Measurements from ENCODE around the gene COL12A1. TPM values are rescaled to one million over a fixed set of nuclear protein-coding genes. Genes with fewer than 3 reads are reported as not detected.
A peak's percentile ranks its signal among the peaks of the same experiment; 100 is the strongest.

COL12A1 gene
- total and polyA plus RNA-seq, 2 donors: 54.8 to 470 TPM

DNA sequence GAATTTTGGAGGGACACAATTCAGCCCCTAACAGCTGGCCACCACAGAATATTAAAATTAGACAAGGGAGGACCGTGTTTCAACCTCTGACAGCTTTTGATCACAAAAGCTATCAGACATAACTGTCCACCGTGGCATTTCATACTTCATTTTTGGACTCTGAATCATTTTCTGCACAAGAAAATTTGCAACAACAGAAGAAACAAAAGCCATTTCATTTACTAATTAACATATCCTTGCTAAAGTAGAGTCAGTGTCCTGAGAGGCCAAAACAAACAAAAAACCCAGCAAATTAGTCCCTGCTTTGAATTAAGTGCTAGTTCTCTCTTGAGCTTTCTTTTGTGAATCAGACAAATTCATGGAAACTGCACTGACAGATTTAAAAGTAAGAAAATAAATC lies 17.6 kb upstream of the COL12A1 start:
- Histone ChIP-seq H3K4me3 (ENCODE audit: low read depth, low read length) (no peak overlapping the region), H3K27ac (ENCODE audit: low read depth) (no peak overlapping the region), H3K4me1 (ENCODE audit: insufficient read depth) (no peaks in the 10 kb centered on the region), H3K36me3 (ENCODE audit: insufficient read depth) (no peaks in the 10 kb centered on the region)
- DNase-seq (ENCODE audit: extremely low spot score): no peak
- WGBS: 80% methylated on average over 2 of the region's 2 CpGs

DNA sequence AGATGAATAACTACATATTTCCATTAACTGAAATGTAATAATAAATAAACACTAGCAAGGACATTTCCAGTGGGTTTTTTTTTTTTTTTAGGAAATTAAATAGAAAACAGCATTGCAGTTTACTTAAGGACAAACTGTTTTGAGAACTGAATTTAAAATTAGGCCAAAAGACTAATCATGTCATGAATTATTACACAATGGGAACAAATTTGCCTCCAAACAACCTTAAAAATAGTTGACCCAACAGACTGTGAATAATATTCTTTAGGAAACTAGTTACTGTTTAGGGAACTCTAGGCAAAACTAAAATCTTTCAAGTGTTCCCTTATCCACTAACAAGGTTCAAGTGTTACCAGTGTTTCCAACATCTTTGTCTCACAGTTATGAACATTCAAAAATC lies 16.4 kb upstream of the COL12A1 start:
- DNase-seq (ENCODE audit: extremely low spot score): no peak
- no peaks in the 10 kb centered on the region for H3K4me1 ChIP-seq (ENCODE audit: insufficient read depth)
- no peaks in the 10 kb centered on the region for H3K36me3 ChIP-seq (ENCODE audit: insufficient read depth)
- no peak overlapping the region for H3K4me3 ChIP-seq (ENCODE audit: low read depth, low read length)
- no peak overlapping the region for H3K27ac ChIP-seq (ENCODE audit: low read depth)

DNA sequence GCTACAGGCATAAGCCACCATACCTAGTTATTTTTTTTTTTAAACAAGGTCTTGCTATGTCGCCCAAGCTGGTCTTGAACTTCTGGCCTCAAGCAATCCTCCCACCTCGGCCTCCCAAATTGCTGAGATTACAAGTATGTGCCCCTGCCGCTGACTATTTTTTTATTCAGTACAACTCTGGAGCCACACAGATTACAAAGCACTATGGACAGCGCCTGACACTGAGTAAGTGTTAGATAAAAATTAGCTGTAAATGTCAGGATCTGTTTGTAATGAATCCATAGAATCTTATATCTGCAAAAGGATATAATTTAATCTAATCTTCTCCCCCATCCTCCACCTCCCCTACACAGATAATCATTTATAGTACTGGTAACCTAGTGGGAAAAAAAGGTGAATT lies 15.3 kb upstream of the COL12A1 start:
- 82% methylated on average over 4 of the region's 4 CpGs for WGBS
- H3K4me1 ChIP-seq (ENCODE audit: insufficient read depth): no peaks in the 10 kb centered on the region
- no peak overlapping the region for H3K27ac ChIP-seq (ENCODE audit: low read depth)
- H3K36me3 ChIP-seq (ENCODE audit: insufficient read depth): no peaks in the 10 kb centered on the region
- no peak for DNase-seq (ENCODE audit: extremely low spot score)
- no peak overlapping the region for H3K4me3 ChIP-seq (ENCODE audit: low read depth, low read length)

DNA sequence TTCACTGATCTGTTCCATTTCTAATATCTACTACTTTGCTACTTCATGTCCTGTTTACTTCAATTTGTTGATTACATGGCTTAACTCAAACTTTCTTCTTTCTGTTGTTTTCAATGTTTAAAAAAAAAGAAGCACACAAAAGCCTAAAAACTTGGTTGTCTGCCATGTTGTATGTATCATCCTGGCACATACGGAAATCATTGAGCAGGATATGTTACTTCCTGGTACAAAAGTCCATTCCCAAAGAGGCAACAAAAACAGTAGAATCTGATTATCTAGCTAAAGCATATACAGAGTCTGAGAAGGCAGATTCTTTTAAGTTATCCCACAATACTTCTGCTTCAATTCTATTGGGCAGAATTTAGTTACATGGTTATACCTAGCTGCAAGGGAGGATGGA lies 14.5 kb upstream of the COL12A1 start:
- no peak for DNase-seq (ENCODE audit: extremely low spot score)
- Histone ChIP-seq H3K4me3 (ENCODE audit: low read depth, low read length) (no peak overlapping the region), H3K4me1 (ENCODE audit: insufficient read depth) (no peaks in the 10 kb centered on the region), H3K27ac (ENCODE audit: low read depth) (peak overlapping the region; percentile 23), H3K36me3 (ENCODE audit: insufficient read depth) (no peaks in the 10 kb centered on the region)
- 48% methylated on average over 1 of the region's 1 CpG for WGBS

DNA sequence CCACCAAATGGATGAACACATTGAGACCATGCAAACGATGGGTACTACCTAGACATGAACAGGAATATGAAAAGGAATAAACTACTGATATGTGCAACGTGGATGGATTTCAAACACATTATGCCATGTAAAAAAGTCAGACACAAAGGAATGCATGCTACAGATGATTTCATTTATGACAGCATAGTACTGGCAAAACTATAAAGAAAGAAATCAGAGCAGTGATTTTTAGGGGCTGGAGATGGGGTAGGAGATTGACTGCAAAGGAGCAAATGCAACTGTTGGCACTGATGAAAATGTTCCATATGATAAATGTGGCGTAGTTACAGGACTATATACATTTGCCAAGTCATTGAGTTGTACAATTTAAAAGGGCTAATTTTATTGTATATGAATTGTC lies 13.4 kb upstream of the COL12A1 start:
- no peaks in the 10 kb centered on the region for H3K36me3 ChIP-seq (ENCODE audit: insufficient read depth)
- no peak for DNase-seq (ENCODE audit: extremely low spot score)
- 76% methylated on average over 3 of the region's 3 CpGs for WGBS
- no peaks in the 10 kb centered on the region for H3K4me1 ChIP-seq (ENCODE audit: insufficient read depth)
- H3K27ac ChIP-seq (ENCODE audit: low read depth): no peak overlapping the region
- H3K4me3 ChIP-seq (ENCODE audit: low read depth, low read length): no peak overlapping the region

DNA sequence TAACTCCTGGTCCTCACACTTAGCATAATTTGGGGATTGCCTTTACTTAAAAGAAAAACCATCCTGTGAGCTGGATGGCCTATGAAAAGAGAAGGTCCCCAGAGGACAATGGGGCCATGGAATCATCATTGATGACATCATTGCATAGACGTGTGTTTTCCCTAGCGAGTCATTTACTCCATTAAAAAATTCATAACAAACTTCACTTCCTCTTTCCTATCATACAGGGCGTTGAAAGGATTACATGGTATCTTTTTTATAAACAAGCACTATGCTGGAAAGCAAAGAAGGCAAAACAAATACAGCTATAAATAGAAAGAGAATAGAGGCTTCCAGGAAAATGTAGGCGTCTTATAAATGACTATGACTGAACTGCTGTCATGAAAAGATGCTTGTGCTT lies 11.3 kb upstream of the COL12A1 start:
- H3K27ac ChIP-seq (ENCODE audit: low read depth): no peak overlapping the region
- 6% methylated on average over 4 of the region's 4 CpGs for WGBS
- no peak for DNase-seq (ENCODE audit: extremely low spot score)
- no peak overlapping the region for H3K4me3 ChIP-seq (ENCODE audit: low read depth, low read length)
- H3K4me1 ChIP-seq (ENCODE audit: insufficient read depth): no peaks in the 10 kb centered on the region
- H3K36me3 ChIP-seq (ENCODE audit: insufficient read depth): no peaks in the 10 kb centered on the region

- Histone ChIP-seq H3K27ac (ENCODE audit: low read depth) (no peak overlapping the region), H3K4me1 (ENCODE audit: insufficient read depth) (no peaks in the 10 kb centered on the region), H3K4me3 (ENCODE audit: low read depth, low read length) (no peak overlapping the region), H3K36me3 (ENCODE audit: insufficient read depth) (no peaks in the 10 kb centered on the region)
- WGBS: 82% methylated on average over 4 of the region's 4 CpGs
- DNase-seq (ENCODE audit: extremely low spot score): no peak
Observed at GRCh38 chr6:75215291-75215690, 9.4 kb upstream of the COL12A1 start.

GRCh38 chr6:75213732-75214131 lies 7.9 kb upstream of the COL12A1 start:
- no peak for DNase-seq (ENCODE audit: extremely low spot score)
- 84% methylated on average over 2 of the region's 2 CpGs for WGBS
- no peak overlapping the region for H3K4me3 ChIP-seq (ENCODE audit: low read depth, low read length)

GRCh38 chr6:75213112-75213511 lies 7.3 kb upstream of the COL12A1 start:
- H3K4me1 ChIP-seq (ENCODE audit: insufficient read depth): no peaks in the 10 kb centered on the region
- H3K4me3 ChIP-seq (ENCODE audit: low read depth, low read length): no peak overlapping the region
- H3K36me3 ChIP-seq (ENCODE audit: insufficient read depth): no peaks in the 10 kb centered on the region
- H3K27ac ChIP-seq (ENCODE audit: low read depth): no peak overlapping the region
- no peak for DNase-seq (ENCODE audit: extremely low spot score)
- 20% methylated on average over 1 of the region's 1 CpG for WGBS

More at GRCh38 chr6:75213732-75214131, 7.9 kb upstream of the COL12A1 start:
- H3K4me1 ChIP-seq (ENCODE audit: insufficient read depth): no peaks in the 10 kb centered on the region
- H3K27ac ChIP-seq (ENCODE audit: low read depth): no peak overlapping the region
- H3K36me3 ChIP-seq (ENCODE audit: insufficient read depth): no peaks in the 10 kb centered on the region

DNA sequence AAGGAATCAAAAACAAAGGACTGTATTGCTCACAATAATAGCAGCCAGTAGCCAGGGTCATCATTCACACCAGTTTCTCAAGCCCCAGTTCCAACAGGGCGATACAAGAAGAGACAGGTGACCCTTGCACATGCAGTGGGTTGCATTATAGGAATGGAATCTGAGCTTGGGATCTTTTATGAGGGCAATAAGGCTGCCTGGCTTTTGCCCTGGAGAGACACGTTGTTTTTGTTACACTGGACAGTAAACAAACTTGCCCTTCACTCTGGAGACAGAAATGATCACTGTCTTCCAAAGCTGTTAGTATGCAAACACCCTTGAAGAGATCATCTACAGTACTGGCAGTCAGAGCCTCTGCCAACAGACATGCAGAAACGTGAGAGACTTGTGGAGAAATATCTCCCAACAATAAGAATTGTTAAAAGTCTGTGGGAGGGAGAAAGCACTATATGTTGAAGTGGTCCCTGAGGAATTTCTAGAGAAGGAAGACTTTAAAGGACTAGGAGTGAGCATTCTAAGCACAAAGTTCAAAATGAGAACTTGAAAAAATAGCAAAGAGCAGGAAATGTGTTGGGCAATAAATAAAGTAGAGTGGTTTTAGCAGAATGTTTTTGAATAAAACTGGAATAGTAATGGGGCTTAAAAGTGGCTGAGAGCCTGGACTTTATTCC lies 6.2 kb upstream of the COL12A1 start:
- 23% methylated on average over 3 of the region's 3 CpGs for WGBS
- no peak for DNase-seq (ENCODE audit: extremely low spot score)
- no peak overlapping the region for H3K27ac ChIP-seq (ENCODE audit: low read depth)
- H3K36me3 ChIP-seq (ENCODE audit: insufficient read depth): no peaks in the 10 kb centered on the region
- no peaks in the 10 kb centered on the region for H3K4me1 ChIP-seq (ENCODE audit: insufficient read depth)
- H3K4me3 ChIP-seq (ENCODE audit: low read depth, low read length): no peak overlapping the region

DNA sequence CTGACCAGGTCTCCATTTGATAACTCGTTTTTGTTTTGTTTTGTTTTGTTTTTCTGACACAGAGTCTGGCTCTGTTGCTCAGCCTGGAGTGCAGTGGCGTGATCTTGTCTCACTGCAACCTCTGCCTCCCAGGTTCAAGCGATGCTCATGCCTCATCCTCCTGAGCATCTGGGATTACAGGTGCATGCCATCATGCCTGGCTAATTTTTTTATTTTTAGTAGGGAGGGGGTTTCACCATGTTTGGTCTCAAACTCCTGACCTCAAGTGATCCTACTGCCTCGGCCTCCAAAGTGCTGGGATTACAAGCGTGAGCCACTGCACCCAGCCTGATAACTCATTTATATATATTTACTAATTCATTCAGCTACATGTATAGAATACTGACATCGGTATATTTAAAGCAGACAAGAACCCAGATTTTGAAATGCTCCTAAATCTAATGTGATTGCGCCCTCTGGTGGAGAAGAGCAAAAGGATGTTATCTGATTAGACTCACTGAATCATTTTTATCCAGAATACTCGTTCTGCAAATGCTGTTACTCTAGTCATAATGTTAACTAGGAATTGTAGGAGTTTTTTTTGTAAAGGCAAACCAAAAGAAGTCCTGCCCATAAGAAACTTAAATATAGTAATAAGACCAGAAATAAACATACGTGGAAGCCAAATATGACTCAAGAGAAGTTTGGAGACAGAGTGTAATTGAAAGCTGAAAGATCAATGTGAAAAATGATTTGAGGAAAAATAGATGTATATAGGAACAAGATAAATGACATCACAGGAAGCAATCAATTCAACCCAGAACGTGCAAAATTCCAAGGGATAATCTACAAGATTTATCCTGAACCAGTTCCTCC lies 5.3 kb upstream of the COL12A1 start:
- 29% methylated on average over 10 of the region's 10 CpGs for WGBS
- Histone ChIP-seq H3K27ac (ENCODE audit: low read depth) (no peak overlapping the region), H3K4me1 (ENCODE audit: insufficient read depth) (no peaks in the 10 kb centered on the region), H3K36me3 (ENCODE audit: insufficient read depth) (no peaks in the 10 kb centered on the region), H3K4me3 (ENCODE audit: low read depth, low read length) (no peak overlapping the region)
- no peak for DNase-seq (ENCODE audit: extremely low spot score)

- no peak overlapping the region for H3K4me3 ChIP-seq (ENCODE audit: low read depth, low read length)
- H3K4me1 ChIP-seq (ENCODE audit: insufficient read depth): no peaks in the 10 kb centered on the region
- DNase-seq (ENCODE audit: extremely low spot score): no peak
- H3K36me3 ChIP-seq (ENCODE audit: insufficient read depth): no peaks in the 10 kb centered on the region
- no peak overlapping the region for H3K27ac ChIP-seq (ENCODE audit: low read depth)
- 33% methylated on average over 7 of the region's 7 CpGs for WGBS
Observed at GRCh38 chr6:75209184-75209723, 3.4 kb upstream of the COL12A1 start.

GRCh38 chr6:75208298-75209183 lies 2.7 kb upstream of the COL12A1 start:
- H3K36me3 ChIP-seq (ENCODE audit: insufficient read depth): no peaks in the 10 kb centered on the region
- WGBS: 22% methylated on average over 33 of the region's 33 CpGs
- DNase-seq (ENCODE audit: extremely low spot score): no peak
- no peak overlapping the region for H3K27ac ChIP-seq (ENCODE audit: low read depth)
- H3K4me1 ChIP-seq (ENCODE audit: insufficient read depth): no peaks in the 10 kb centered on the region
- H3K4me3 ChIP-seq (ENCODE audit: low read depth, low read length): no peak overlapping the region
